ENCODE measurements around the gene LRRTM4. TPM values are rescaled to one million over a fixed set of nuclear protein-coding genes. Genes with fewer than 3 reads are reported as not detected.

LRRTM4 gene
- total RNA-seq, 1 experiment from 2014 or later = 0.13 TPM

DNA sequence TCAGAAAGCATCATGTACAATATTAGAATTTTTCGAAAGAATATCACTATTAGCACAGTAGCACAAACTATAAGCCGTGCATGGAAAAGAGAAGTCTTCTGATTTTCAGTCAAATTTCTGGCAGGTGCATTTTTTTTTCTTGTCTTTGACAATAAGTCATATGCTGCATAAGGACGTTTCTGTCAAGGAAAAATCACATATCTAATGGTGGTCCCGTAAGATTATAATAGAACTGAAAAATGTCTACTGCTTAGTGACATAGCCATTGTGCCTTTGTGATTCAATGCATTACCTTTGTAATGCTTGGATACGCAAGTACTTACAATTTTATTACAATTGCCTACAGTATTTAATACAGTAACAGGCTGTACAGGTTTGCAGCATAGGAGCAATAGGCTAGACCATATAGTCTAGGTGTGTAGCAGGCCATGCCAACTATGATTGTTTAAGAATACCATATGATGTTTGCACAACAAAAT is 329.3 kb downstream of the LRRTM4 start:
- Histone ChIP-seq H3K27ac (ENCODE audit: low read depth, low read length, poor library complexity, severe bottlenecking) (no peak overlapping the region), H3K4me1 (ENCODE audit: insufficient read depth, low read length, poor library complexity, severe bottlenecking) (no peaks in the 10 kb centered on the region), H3K4me3 (ENCODE audit: low read depth, low read length, poor library complexity, severe bottlenecking) (no peak overlapping the region), H3K36me3 (ENCODE audit: insufficient read depth, low read length, poor library complexity, severe bottlenecking) (no peaks in the 10 kb centered on the region), H3K9me3 (ENCODE audit: low read depth, low read length, poor library complexity, severe bottlenecking) (no peaks in the 10 kb centered on the region), H3K27me3 (replicated peaks; ENCODE audit: insufficient read depth, low read depth, low read length, poor library complexity) (no peaks in the 10 kb centered on the region)
- no TSS peak for BruUV-seq (replicated peaks)
- intact Hi-C loops (cut with micrococcal nuclease; ENCODE audit: unreplicated experiment) = no loop called here
- TF ChIP-seq EZH2 (IDR thresholded peaks at IDR 0.05; ENCODE audit: borderline replicate concordance, low read depth, low read length, poor library complexity, severe bottlenecking) = no peak
- no peak for DNase-seq (ENCODE audit: low spot score)
- ChIA-PET CTCF (no interaction called here), POLR2A (ENCODE audit: low non-redundant PET) (no interaction called here)

DNA sequence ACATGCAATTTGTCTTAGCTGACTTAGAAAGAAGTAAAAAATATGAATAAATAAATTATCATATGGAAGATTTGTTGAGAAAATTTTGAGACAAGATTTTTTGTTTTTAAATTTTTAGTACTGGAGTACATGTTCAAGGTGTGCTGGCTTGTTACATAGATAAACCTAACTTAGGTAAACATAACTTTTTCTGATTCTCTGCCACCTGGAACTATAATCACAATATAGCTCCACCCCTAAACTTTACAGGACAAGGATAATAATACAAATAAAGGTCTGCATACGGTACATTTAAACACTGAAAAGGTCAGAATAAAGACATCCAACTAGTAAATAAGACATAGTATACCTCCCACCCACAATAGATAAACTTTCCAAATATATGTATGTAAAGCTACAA is 330.5 kb downstream of the LRRTM4 start:
- CTCF ChIA-PET = no interaction called here
- POLR2A ChIA-PET (ENCODE audit: low non-redundant PET) = no interaction called here
- no peaks in the 10 kb centered on the region for H3K36me3 ChIP-seq (ENCODE audit: insufficient read depth, low read length, poor library complexity, severe bottlenecking)

DNA sequence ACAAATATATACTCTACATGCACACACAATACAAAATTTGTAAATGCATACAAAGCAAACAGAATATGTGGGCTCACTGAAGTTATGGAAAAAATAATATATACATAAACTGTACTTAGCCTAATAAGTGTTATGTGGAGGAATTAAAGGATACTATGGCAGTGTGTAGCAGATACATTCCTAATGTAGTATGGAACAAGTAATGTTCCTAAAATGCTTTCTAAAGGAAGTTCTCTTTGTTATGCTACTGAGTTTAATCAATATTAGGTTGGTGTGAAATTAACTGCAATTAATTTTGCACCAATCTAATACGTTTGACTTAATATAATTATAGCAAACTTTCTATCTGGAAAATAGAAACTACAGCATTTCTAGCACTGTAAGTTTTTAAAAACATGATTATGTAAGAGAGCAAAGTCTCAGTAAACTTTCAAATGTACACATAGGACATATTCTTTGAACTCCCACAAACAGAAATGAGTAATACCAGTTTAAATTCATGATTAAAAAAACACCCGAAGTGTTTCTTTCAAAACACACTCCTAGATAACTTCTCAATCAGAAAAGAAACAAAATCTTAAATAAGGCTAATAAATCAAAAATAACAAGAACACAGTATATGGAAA is 331.3 kb downstream of the LRRTM4 start:
- no peak overlapping the region for H3K4me3 ChIP-seq (ENCODE audit: low read depth, low read length, poor library complexity, severe bottlenecking)
- no peaks in the 10 kb centered on the region for H3K36me3 ChIP-seq (ENCODE audit: insufficient read depth, low read length, poor library complexity, severe bottlenecking)
- no peaks in the 10 kb centered on the region for H3K4me1 ChIP-seq (ENCODE audit: insufficient read depth, low read length, poor library complexity, severe bottlenecking)
- BruUV-seq (replicated peaks) = no TSS peak
- H3K9me3 ChIP-seq (ENCODE audit: low read depth, low read length, poor library complexity, severe bottlenecking) = no peaks in the 10 kb centered on the region
- ChIA-PET POLR2A (ENCODE audit: low non-redundant PET) (no interaction called here), CTCF (no interaction called here)
- DNase-seq (ENCODE audit: low spot score) = no peak
- TF ChIP-seq EZH2 (IDR thresholded peaks at IDR 0.05; ENCODE audit: borderline replicate concordance, low read depth, low read length, poor library complexity, severe bottlenecking) = no peak
- TF ChIP-seq, protein P1, sequence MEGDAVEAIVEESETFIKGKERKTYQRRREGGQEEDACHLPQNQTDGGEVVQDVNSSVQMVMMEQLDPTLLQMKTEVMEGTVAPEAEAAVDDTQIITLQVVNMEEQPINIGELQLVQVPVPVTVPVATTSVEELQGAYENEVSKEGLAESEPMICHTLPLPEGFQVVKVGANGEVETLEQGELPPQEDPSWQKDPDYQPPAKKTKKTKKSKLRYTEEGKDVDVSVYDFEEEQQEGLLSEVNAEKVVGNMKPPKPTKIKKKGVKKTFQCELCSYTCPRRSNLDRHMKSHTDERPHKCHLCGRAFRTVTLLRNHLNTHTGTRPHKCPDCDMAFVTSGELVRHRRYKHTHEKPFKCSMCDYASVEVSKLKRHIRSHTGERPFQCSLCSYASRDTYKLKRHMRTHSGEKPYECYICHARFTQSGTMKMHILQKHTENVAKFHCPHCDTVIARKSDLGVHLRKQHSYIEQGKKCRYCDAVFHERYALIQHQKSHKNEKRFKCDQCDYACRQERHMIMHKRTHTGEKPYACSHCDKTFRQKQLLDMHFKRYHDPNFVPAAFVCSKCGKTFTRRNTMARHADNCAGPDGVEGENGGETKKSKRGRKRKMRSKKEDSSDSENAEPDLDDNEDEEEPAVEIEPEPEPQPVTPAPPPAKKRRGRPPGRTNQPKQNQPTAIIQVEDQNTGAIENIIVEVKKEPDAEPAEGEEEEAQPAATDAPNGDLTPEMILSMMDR (conservative IDR thresholded peaks at IDR 0.05; ENCODE audit: low read depth, low read length) = no peak
- H3K27me3 ChIP-seq (replicated peaks; ENCODE audit: insufficient read depth, low read depth, low read length, poor library complexity) = no peaks in the 10 kb centered on the region
- H3K27ac ChIP-seq (ENCODE audit: low read depth, low read length, poor library complexity, severe bottlenecking) = no peak overlapping the region
- intact Hi-C loops (cut with micrococcal nuclease; ENCODE audit: unreplicated experiment) = no loop called here

More for the DNA sequence above, 330.5 kb downstream of the LRRTM4 start:
- no peak for TF ChIP-seq EZH2 (IDR thresholded peaks at IDR 0.05; ENCODE audit: borderline replicate concordance, low read depth, low read length, poor library complexity, severe bottlenecking)
- TF ChIP-seq, protein P1 (conservative IDR thresholded peaks at IDR 0.05; ENCODE audit: low read depth, low read length) = no peak
- no peak overlapping the region for H3K4me3 ChIP-seq (ENCODE audit: low read depth, low read length, poor library complexity, severe bottlenecking)
- H3K9me3 ChIP-seq (ENCODE audit: low read depth, low read length, poor library complexity, severe bottlenecking) = no peaks in the 10 kb centered on the region
- DNase-seq (ENCODE audit: low spot score) = no peak
- intact Hi-C loops (cut with micrococcal nuclease; ENCODE audit: unreplicated experiment) = no loop called here
- no TSS peak for BruUV-seq (replicated peaks)
- H3K27ac ChIP-seq (ENCODE audit: low read depth, low read length, poor library complexity, severe bottlenecking) = no peak overlapping the region
- no peaks in the 10 kb centered on the region for H3K27me3 ChIP-seq (replicated peaks; ENCODE audit: insufficient read depth, low read depth, low read length, poor library complexity)
- no peaks in the 10 kb centered on the region for H3K4me1 ChIP-seq (ENCODE audit: insufficient read depth, low read length, poor library complexity, severe bottlenecking)

DNA sequence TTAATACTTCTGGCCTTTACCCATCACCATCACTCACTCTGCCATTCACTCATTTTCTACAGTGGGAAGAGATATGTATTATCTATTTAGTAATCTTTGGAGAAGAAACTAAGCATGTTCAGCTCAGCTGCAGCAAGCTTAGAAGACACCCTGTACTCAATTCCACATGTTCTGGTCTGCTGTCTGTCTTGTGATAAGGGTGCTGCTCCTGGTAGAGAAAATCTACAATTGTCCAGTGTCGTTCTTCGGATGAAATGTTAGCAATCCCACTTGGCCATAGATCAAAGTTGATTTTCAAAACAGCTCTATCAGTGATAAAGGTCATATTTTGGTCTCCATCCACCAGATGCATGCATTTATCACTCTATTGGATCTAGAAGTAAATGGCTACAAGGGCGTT is 337.1 kb downstream of the LRRTM4 start:
- TF ChIP-seq EZH2 (IDR thresholded peaks at IDR 0.05; ENCODE audit: borderline replicate concordance, low read depth, low read length, poor library complexity, severe bottlenecking) = no peak
- TF ChIP-seq, protein P1 (conservative IDR thresholded peaks at IDR 0.05; ENCODE audit: low read depth, low read length) = no peak
- H3K36me3 ChIP-seq (ENCODE audit: insufficient read depth, low read length, poor library complexity, severe bottlenecking) = no peaks in the 10 kb centered on the region
- no peaks in the 10 kb centered on the region for H3K27me3 ChIP-seq (replicated peaks; ENCODE audit: insufficient read depth, low read depth, low read length, poor library complexity)
- ChIA-PET POLR2A (ENCODE audit: low non-redundant PET) (no interaction called here), CTCF (no interaction called here)
- intact Hi-C loops (cut with micrococcal nuclease; ENCODE audit: unreplicated experiment) = no loop called here
- H3K4me3 ChIP-seq (ENCODE audit: low read depth, low read length, poor library complexity, severe bottlenecking) = no peak overlapping the region
- no peaks in the 10 kb centered on the region for H3K4me1 ChIP-seq (ENCODE audit: insufficient read depth, low read length, poor library complexity, severe bottlenecking)
- no peak overlapping the region for H3K27ac ChIP-seq (ENCODE audit: low read depth, low read length, poor library complexity, severe bottlenecking)
- no peak for DNase-seq (ENCODE audit: low spot score)
- no peaks in the 10 kb centered on the region for H3K9me3 ChIP-seq (ENCODE audit: low read depth, low read length, poor library complexity, severe bottlenecking)
- no TSS peak for BruUV-seq (replicated peaks)

Measured in A673 (cell line).